ENCODE measurements around the gene C17orf58.

C17orf58 gene

GRCh38 chr17:68004201-68004600, 7.9 kb upstream of the C17orf58 start:
- Histone ChIP-seq H3K4me3 (IDR thresholded peaks at IDR 0.05; ENCODE audit: insufficient read depth, low read depth, low read length) (no peak overlapping the region), H3K9ac (no peak overlapping the region), H4K20me1 (ENCODE audit: insufficient read depth) (no peaks in the 10 kb centered on the region), H3K79me2 (ENCODE audit: insufficient read depth, low read depth) (no peaks in the 10 kb centered on the region), H3K4me2 (no peak overlapping the region), H3K4me1 (ENCODE audit: low read depth, poor library complexity, severe bottlenecking) (no peaks in the 10 kb centered on the region), H2AFZ (ENCODE audit: low read depth) (no peak overlapping the region), H3K36me3 (ENCODE audit: insufficient read depth) (no peaks in the 10 kb centered on the region), H3K27me3 (ENCODE audit: insufficient read depth, low read depth) (no peaks in the 10 kb centered on the region), H3K27ac (no peak overlapping the region)
- no peak for TF ChIP-seq CTCF (conservative IDR thresholded peaks at IDR 0.05; ENCODE audit: low read depth, low read length)

- Histone ChIP-seq H3K4me1 (ENCODE audit: low read depth, poor library complexity, severe bottlenecking) (peaks cover 7% of the 10 kb centered on the region), H4K20me1 (ENCODE audit: insufficient read depth) (no peaks in the 10 kb centered on the region), H3K9ac (no peak overlapping the region), H3K4me2 (no peak overlapping the region), H3K36me3 (ENCODE audit: insufficient read depth) (no peaks in the 10 kb centered on the region), H3K27ac (no peak overlapping the region), H2AFZ (ENCODE audit: low read depth) (no peak overlapping the region), H3K79me2 (ENCODE audit: insufficient read depth, low read depth) (no peaks in the 10 kb centered on the region), H3K4me3 (IDR thresholded peaks at IDR 0.05; ENCODE audit: insufficient read depth, low read depth, low read length) (no peak overlapping the region), H3K27me3 (ENCODE audit: insufficient read depth, low read depth) (no peaks in the 10 kb centered on the region)
- no peak for TF ChIP-seq CTCF (conservative IDR thresholded peaks at IDR 0.05; ENCODE audit: low read depth, low read length)
Observed at GRCh38 chr17:67999291-67999911, 3.1 kb upstream of the C17orf58 start.

GRCh38 chr17:67998466-67998865, 2.2 kb upstream of the C17orf58 start:
- no peak for TF ChIP-seq CTCF (conservative IDR thresholded peaks at IDR 0.05; ENCODE audit: low read depth, low read length)
- Histone ChIP-seq H3K27ac (no peak overlapping the region), H3K4me3 (IDR thresholded peaks at IDR 0.05; ENCODE audit: insufficient read depth, low read depth, low read length) (no peak overlapping the region), H4K20me1 (ENCODE audit: insufficient read depth) (no peaks in the 10 kb centered on the region), H2AFZ (ENCODE audit: low read depth) (no peak overlapping the region), H3K36me3 (ENCODE audit: insufficient read depth) (no peaks in the 10 kb centered on the region), H3K27me3 (ENCODE audit: insufficient read depth, low read depth) (no peaks in the 10 kb centered on the region), H3K4me2 (no peak overlapping the region), H3K4me1 (ENCODE audit: low read depth, poor library complexity, severe bottlenecking) (peaks cover 10% of the 10 kb centered on the region), H3K9ac (no peak overlapping the region), H3K79me2 (ENCODE audit: insufficient read depth, low read depth) (no peaks in the 10 kb centered on the region)

- no peak for TF ChIP-seq CTCF (conservative IDR thresholded peaks at IDR 0.05; ENCODE audit: low read depth, low read length)
- no peak overlapping the region for H3K4me2 ChIP-seq
- H3K4me1 ChIP-seq (ENCODE audit: low read depth, poor library complexity, severe bottlenecking): peaks cover 21% of the 10 kb centered on the region
- no peak overlapping the region for H2AFZ ChIP-seq (ENCODE audit: low read depth)
- no peaks in the 10 kb centered on the region for H3K79me2 ChIP-seq (ENCODE audit: insufficient read depth, low read depth)
- no peaks in the 10 kb centered on the region for H3K36me3 ChIP-seq (ENCODE audit: insufficient read depth)
- no peaks in the 10 kb centered on the region for H4K20me1 ChIP-seq (ENCODE audit: insufficient read depth)
- H3K4me3 ChIP-seq (IDR thresholded peaks at IDR 0.05; ENCODE audit: insufficient read depth, low read depth, low read length): no peak overlapping the region
- no peak overlapping the region for H3K27ac ChIP-seq
- H3K9ac ChIP-seq: no peak overlapping the region
- no peaks in the 10 kb centered on the region for H3K27me3 ChIP-seq (ENCODE audit: insufficient read depth, low read depth)
Observed at GRCh38 chr17:67995570-67996263, 552 bp downstream of the C17orf58 start.
